K562 (cell line): Measurements from ENCODE around the gene REEP2. TPM values are rescaled to one million over a fixed set of nuclear protein-coding genes. Genes with fewer than 3 reads are reported as not detected.

Experiments used
- ATF6 ChIP-seq: sonication (generic); formaldehyde crosslinking; IDR thresholded peaks from 2 replicates; pipeline ENCODE4 v1.4.0; 2020; ENCODE audit warnings: mild to moderate bottlenecking, missing genetic modification reagents
- CREM ChIP-seq: IDR thresholded peaks from 2 replicates; pipeline ENCODE4 v1.6.1; 2014; ENCODE audit warnings: antibody characterized with exemption, low read depth
- RREB1 ChIP-seq: fragments of 250-450 bp; sonication (Bioruptor Pico); IDR thresholded peaks from 2 replicates; pipeline ENCODE4 v1.4.0; 2020
- TAF9B ChIP-seq: fragments of 450-650 bp; IDR thresholded peaks from 2 replicates; pipeline ENCODE4 v1.6.1; 2018; ENCODE audit warnings: mild to moderate bottlenecking; ENCODE audit not compliant: partially characterized antibody
- ZFPM2 ChIP-seq: fragments of 250-450 bp; sonication (Bioruptor Pico); IDR thresholded peaks from 2 replicates; pipeline ENCODE4 v1.5.1; 2022; ENCODE audit warnings: mild to moderate bottlenecking
- polyA plus RNA-seq, 8 experiments: library from polyadenylated mRNA; depleted of rRNA in 4 of 8; stranded (reverse) in 5 of 8; unstranded in 3 of 8; fragments of >200 nt; fragmentation: Nextera tagmentation in 2 of 8; fragmentation: Illumina TruSeq in 1 of 8; extraction: Ambion mirVana in 2 of 8; extraction: Trizol in 1 of 8; gene quantifications; 2 replicates each; pipeline versions ENCODE4 v1.2.1 to v1.2.3, GENCODE V29; 2011 to 2014; ENCODE audit warnings: inconsistent platforms in 1 of 8, missing spikeins in 1 of 8
- total RNA-seq, 7 experiments: library from RNA; depleted of rRNA in 6 of 7; stranded (reverse); fragments of >200 nt in 6 of 7; fragmentation: Illumina TruSeq in 2 of 7; extraction: Trizol in 2 of 7; gene quantifications; 2 replicates each; pipeline versions ENCODE4 v1.2.1 to v1.2.3, GENCODE V29; 2011 to 2021; ENCODE audit warnings: low replicate concordance in 1 of 7

REEP2 gene
- total and polyA plus RNA-seq, 9 of the 15 experiments (the other 6 are each of a cell fraction or from before 2014, with no cell fraction given) = 0.03 to 1.1 (median 0.12) TPM; not detected in 1

- TF ChIP-seq RREB1 (CRISPR knock-in tag) (no peak), ATF6 (CRISPR knock-in tag) (no peak), TAF9B (no peak), ZFPM2 (CRISPR knock-in tag) (no peak), CREM (no peak)
These were observed 24.7 kb downstream of the REEP2 start (continued) for GRCh38 chr5:138463419-138464007.
